Amniotic epithelial cell (primary cell): ENCODE data around the gene EML3.
"Not testable (repeated sequence)": the region's sequence is repeated elsewhere in the genome, so short reads cannot be mapped to it uniquely, and the experiment has no call there.

Experiments
- DNase-seq: peaks from one replicate; pipeline ENCODE4 v3.0.0-alpha.2; 2010; ENCODE audit warnings: low read depth

EML3 gene, protein sequence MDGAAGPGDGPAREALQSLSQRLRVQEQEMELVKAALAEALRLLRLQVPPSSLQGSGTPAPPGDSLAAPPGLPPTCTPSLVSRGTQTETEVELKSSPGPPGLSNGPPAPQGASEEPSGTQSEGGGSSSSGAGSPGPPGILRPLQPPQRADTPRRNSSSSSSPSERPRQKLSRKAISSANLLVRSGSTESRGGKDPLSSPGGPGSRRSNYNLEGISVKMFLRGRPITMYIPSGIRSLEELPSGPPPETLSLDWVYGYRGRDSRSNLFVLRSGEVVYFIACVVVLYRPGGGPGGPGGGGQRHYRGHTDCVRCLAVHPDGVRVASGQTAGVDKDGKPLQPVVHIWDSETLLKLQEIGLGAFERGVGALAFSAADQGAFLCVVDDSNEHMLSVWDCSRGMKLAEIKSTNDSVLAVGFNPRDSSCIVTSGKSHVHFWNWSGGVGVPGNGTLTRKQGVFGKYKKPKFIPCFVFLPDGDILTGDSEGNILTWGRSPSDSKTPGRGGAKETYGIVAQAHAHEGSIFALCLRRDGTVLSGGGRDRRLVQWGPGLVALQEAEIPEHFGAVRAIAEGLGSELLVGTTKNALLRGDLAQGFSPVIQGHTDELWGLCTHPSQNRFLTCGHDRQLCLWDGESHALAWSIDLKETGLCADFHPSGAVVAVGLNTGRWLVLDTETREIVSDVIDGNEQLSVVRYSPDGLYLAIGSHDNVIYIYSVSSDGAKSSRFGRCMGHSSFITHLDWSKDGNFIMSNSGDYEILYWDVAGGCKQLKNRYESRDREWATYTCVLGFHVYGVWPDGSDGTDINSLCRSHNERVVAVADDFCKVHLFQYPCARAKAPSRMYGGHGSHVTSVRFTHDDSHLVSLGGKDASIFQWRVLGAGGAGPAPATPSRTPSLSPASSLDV

DNA sequence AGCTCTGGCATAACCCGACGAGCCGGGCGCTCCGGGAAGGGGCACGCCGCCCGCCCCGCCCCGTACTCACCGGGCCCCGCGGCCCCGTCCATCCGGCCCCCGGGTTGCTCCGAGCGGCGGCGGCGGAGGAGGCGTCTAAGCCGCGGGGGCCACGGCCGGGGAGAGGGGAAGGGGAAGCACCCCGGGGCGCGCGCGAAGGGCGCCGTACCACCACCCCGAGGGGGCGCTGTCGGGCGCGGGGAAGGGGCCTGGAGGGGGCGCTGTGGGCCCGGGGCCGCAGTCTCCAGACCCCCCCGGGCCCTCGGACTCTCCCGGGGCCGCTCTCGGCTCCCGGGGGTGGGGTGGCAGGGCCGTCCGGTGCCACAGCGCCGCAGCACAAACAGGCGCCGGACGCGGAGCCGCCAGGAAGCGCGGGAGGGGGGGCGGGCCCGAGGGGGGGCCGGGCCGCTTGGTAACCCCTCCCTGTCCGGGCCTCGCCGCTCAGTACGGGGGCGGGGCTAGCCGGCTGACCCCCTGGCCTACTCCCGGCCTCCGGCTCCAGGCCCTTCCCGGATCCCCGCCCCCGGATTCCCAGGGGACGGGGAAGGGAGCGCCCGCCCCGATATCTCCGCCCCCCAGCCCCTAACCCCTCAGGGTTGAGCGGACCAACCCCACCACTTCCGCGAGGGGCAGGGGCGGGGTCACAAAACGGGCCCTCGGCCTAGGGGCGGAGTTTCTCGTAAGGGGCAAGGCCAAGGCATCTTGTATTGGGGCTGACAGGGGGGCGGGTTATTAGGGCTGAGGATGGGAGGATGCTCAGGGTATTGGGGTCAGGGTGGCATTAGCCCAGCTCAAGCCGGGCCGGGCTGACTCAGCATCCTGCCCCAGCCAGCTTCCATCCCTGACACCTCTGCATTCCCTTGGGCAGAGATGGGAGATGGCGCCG is at the start of gene EML3, which contains the start of gene ROM1:
Gene EML3, minus strand, starts transcription at position 410 of the 925 bp plus-strand sequence. Its CDS starts 318 bp downstream, at position 92.
Gene ROM1, plus strand, starts transcription at position 892 of the 925 bp plus-strand sequence. Its CDS starts 25 bp downstream, at position 917.
- DNase-seq, result peak; percentile 81

DNA sequence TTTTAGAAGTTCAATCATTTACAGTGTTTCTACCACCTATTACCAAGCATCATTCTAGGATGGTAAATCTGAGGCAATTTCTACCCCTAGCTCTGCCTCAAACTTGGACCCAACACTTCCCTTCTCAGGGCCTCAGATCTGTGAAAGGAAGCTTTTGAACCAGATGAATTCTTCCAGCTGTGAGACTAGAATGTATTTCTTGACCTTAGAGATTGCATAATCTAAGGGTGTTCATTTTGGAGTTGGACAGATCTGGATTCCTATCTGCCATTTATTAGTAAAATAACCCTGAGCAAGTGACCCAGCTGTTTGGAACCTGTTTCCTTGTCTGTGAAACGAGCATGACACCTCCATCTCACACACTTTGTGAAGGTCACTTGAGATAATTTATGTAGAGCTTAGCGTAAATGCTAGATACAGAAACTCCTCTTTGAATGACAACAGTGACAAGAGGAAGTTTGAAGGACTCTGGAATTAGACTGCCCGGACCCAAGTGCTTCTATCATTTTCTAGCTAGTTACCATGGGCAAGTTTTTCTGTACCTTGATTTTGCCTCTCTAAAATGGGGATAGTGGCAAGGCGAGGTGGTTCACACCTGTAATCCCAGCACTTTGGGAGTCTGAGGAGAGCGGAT is 44.3 kb upstream of the EML3 start:
- no peak for DNase-seq

DNA sequence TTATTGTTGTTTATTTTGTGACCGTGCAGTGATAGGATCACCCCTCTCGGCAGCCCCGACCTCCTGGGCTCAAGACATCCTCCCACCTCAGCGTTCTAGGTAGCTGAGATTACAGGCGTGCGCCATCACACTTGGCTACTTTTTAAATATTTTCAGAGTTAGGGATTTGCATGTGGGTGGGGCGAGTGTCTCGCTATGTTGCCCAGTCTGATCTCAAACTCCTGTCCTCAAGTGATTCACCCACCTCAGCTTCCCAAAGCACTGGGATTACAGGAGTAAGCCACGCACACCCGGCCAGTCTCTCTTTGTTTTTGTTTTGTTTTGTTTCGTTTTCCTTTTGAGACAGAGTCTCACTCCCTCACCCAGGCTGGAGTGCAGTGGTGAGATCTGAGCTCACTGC is 41.7 kb upstream of the EML3 start:
- no peak for DNase-seq

DNA sequence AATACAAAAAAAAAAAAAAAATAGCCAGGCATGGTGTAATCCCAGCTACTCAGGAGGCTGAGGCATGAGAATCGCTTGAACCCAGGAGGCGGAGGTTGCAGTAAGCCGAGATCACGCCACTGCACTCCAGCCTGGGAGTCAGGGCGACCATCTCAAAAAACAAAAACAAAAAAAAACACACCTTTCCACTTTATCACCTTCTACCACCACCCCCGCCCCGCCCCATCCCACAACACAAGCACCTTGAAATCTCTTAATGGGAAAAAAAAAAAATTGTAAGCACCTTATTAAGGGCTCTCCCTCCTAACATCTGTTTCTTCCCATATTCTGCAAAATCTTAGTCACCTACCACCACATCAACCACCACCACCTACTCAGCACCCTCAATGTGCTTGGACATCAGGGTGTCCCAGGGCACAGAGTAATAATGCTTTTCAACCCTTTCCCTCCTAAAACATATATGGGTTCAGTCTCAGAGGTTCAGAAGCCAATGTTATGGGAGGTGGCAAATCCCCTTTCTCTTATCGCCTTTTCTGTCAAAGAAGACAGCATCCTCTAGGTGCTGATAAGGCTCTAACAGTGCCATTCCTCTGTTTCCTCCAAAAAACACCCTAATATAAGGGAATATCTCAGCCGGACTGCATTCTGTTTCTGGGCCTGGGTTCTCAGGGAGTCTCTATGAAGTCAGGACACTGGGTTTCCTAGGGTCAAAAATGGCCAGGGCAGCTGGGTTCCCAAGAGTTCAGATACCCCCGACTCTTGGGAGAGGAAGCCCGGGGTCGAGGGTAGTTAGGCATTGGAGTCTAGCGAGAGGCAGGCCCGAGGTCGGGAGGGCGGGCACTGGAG is 39.8 kb upstream of the EML3 start:
- DNase-seq, result no peak

DNA sequence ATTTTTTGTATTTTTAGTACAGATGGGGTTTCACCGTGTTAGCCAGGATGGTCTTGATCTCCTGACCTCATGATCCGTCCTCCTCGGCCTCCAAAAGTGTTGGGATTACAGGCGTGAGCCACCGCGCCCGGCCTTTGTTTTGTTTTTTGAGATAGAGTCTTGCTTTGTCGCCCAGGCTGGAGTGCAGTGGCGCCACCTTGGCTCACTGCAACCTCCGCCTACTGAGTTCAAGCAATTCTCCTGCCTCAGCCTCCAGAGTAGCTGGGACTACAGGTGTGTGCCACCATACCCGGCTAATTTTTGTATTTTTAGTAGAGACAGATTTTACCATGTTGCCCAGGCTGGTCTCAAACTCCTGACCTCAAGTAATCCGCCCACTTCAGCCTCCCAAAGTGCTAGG is 37.7 kb upstream of the EML3 start:
- not testable (repeated sequence) for DNase-seq

DNA sequence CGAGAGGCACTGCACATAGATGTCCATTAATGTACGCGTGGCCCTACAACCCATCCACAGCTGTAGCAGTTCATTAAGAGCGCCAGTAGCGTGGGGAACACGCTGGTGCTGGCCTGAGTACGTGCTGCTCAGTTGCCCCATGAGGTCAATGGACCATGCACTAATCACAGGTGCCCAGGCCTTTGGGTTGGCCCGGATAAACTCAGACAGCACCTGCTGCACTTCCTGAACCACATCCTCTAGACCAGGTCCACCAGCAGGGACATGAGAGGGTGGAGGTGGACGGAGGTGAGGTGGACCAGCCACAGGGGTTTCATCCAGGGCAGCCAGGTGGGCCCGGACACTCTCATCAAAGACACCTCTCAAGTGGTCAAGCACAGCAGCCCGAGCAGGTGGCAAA is 36.9 kb upstream of the EML3 start:
- no peak for DNase-seq

DNA sequence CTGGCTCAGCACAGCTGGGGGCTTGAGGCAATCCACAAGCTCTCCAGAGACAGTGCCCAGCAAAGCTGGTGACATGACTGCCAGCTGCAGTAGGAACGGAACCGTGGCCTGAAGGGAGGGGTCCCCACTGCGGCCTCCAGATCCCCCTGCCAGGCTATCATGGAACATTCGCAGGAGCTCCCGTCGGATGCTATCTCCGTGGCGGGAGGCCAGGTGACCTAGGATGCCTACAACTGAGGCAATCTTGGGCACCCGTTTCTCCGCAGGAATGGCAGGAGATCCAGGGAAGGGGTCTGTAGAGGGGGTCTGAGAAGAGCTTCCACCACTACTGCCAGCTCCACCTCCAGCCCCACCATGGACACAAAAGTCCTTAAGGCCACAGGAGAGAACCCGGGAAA is 36.4 kb upstream of the EML3 start:
- no peak for DNase-seq

DNA sequence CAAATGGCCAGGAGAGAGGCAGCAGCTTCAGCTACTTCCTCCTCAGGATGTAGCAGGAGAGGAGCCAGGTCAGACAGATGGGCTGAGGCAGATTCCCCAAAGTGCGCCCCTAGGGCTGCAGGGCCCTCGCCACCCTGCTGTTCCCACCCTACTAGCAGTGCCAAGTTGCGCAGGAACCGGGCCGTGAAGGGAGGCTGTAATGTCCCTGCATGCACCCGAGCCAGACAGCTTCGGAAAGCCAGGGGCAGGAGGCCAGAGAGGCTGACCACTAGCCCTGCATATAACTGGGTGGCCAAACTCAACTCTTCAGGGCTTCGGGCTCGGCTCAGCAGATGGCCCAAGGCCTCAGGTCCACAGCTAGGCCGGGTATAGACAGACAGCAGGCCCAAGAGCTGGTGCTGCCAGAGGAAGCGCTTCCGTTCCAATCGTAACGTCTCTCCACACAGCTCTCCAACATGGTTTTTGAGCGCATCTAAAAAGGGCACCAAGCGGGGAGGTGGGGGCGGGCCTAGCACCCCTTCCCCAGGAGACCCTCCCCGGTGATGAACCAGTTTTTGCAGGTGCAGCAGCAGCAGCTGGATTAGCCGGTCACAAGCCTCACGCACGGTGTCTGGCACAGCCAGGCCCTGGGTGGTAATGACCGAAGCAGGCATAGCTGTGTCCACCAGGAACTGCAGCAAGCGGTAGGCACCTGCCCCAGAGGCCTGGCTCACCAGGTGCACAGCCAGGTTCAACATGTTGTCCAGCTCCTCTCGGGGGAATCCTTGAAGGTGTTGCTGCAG is 35.8 kb upstream of the EML3 start:
- DNase-seq, result no peak

DNA sequence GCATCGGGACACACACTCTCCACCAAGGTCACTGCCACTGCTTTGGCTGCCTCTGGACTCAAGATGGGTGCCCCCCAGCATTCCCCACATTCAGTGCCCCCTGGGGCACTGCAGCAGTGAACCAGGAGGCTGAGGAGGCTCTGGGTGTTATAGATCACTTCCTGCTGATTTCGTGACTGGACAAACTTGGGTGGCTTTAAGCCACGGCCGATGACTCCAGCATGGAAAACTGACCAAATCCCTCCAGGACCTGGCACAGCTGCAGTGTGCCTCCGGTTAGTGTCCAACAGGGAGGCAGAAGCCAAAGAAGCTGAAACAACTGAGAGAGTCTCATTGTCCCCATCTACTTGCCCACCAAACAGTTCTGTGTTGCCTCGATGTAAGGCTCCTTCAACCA is 35.0 kb upstream of the EML3 start:
- no peak for DNase-seq

DNA sequence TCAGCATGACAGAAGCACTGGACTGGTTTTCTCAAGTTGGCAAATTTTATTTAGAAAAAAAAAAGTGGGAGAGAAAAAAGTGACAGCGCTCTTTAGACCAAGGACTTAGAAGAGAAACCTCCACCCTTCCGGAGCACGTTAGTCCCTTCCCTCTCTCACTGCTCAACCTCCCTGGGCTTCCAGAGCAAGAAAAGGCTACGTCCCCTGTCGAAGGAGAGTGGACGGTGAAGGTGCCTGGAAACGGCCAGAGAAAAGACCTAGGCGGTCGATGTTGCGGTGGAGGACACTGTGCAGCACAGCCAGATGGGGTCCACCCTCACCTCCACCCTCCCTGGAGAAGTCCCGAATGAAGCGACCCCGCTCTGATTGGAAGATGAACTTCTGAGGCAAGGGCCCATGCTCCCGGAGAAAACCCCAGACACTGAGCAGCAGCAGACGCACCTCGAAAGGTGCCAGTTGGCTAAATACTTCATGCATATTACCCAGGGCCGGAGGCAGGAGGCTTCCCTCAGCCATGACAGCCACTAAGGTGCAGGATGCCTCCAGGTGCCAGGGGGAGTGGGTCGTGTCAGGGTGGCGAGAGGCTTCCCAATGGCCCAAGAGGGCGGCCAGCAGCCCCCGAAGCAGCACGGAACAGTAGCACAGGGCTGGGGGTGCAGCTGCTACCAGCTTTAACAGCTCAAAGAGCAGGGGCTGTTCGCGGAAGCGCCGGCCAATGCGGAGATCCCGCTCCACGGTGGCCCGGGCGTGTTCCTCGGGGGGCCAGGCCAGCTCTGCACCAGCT is 34.4 kb upstream of the EML3 start:
- no peak for DNase-seq

DNA sequence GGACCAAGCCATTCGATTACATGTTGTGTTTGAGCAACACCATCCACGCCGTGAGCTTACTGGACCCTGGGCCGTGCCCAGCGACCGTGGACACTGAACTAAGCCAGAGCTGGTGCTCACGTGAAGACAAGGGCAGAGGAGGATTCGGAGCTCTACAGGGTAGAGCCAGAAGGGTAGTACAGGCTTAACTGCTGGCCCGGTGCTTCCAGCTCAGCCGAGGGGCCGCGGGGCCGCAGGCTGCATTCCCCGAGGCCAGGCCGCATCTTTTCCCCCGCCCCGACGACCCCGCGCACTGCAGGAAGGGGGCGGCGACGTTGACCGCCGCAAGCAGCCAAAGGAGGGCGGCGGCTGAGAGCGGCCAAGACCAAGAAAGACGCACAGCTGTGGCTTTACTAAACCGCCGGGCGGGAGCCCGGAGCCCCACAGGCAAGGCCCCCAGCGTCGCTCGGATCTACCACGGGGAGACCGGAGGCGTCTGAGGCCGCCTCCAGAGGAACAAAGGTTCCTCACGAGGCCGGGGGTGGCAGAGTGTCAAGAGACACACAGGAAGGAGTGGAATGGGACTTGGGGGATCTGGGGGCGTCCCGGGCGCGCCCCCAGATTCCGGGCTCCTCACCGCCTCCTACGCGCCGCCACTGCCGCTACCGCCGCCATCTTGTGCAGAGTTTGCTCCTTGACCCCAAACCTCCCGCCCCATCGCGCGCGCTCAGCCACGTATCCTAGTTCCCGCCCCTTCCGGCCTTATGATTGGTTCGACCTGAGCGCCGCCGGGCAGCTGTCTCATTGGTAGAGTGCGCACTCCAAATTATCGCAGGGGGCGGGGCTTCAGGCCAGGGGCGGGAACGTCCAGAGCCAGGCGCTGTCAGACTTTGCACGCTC is 33.6 kb upstream of the EML3 start, which contains the start of gene GANAB:
Gene GANAB, minus strand, starts transcription at position 668 of the 879 bp plus-strand sequence. Its CDS starts 14 bp downstream, at position 654.
- peak; percentile 95 for DNase-seq

DNA sequence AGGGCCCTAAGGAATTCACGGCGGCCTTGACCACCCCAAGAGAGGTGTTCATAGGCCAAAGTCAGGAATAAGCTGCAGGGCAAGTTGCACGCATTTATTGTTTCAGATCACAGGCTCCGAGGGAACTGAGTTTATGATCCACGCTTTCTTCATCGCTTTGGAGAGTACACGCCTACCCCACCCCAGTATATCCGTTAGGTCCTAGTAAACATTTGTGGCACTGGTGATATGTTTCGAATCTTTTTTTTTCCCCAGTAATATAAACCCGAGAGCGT is 33.0 kb upstream of the EML3 start:
- no peak for DNase-seq

DNA sequence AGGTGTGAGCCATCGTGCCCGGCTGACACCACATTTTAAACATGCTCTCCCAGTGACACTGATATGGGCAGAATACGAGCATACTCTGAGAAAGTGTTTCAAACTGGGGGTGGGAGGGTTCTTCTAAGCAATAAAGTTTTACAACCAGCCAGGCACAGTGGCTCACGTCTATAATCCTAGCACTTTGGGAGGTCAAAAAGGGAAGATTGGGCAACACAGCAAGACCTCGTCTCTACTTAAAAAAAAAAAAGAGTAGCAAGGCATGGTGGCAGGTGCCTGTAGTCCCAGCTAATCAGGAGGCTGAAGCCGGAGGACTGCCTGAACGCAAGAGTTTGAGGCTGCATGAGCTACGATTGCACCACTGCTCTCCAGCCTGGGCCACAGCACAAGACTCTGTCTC is 31.6 kb upstream of the EML3 start:
- no peak for DNase-seq

DNA sequence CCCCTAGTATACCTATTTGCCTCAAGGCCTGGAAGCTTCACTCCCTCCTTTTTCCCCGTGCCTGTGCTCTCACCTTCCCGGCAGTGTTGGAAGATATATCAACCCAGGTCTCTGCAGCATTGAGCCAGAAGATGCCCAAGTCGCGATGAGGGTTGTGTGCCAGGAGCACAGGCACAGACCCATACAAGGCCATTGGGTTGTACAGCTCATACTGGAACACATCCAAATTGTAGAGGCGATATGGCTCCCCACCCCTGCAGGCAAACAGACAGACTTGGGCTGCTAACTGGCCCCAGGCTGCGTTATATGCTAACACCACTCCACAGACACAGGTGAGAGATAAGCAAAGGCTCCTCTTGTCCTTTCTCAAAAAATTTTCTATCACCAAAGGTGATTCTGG is 19.9 kb upstream of the EML3 start:
- no peak for DNase-seq

DNA sequence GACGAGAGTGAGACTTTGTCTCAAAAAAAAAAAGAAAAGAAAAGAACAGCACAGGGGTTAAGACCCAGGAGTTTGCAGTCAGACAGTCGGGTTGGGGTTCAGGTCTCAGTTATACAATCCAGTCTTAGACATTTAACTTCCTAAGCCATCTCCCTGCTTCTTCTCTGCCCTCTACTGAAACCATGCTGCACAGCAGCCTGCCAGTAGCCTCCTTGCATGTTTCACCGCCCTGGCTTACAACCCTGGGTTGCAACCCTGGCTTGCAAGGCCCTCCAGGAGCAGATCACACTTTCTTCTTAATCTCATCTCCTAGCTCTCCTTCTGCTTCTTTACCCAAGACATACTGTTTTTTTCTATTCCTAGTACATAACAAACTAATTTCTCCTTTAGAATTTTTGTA is 15.1 kb upstream of the EML3 start:
- peak; percentile 19 for DNase-seq

DNA sequence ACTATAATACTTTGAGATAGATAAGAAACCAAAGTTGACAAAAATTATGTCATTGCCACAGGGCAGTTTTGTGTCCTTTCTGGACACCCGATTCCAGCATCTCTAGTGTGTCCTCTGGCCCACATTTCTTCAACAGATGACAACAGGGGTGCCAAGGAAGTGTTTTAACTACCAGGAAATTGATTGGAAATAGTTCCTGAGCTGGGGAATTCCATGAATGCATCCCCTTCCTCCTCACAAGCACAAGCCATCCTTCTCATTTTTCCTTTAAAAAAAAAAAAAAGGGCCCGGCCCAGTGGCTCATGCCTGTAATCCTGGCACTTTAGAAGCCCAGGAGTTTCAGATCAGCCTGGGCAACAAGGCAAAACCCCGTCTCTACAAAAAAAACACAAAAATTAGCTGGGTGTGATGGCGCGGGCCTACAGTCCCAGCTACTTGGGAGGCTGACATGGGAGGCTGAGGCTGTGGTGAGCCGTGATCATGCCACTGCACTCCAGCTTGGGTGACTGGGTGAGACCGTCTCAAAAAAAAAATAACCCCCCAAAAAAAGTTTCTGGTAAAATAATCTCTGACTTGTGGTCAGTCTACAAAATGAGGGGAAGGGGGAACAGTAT is 10.0 kb upstream of the EML3 start:
- no peak for DNase-seq
